B cell (primary cell): ENCODE data around the gene ZBTB33.
A peak's percentile ranks its signal among the peaks of the same experiment; 100 is the strongest.

Source experiments
- EZH2 ChIP-seq: IDR thresholded peaks from 2 replicates; pipeline ENCODE4 v1.6.1; 2012; ENCODE audit warnings: borderline replicate concordance, low read depth, mild to moderate bottlenecking, moderate library complexity, low read length; ENCODE audit not compliant: insufficient read depth, poor library complexity, severe bottlenecking
- TF ChIP-seq, protein P1 (sequence below): fragments of 200-600 bp; IDR thresholded peaks from one replicate; pipeline ENCODE4 v1.8.0; 2022; ENCODE audit warnings: antibody characterized with exemption, mild to moderate bottlenecking

- TF ChIP-seq, protein P1, sequence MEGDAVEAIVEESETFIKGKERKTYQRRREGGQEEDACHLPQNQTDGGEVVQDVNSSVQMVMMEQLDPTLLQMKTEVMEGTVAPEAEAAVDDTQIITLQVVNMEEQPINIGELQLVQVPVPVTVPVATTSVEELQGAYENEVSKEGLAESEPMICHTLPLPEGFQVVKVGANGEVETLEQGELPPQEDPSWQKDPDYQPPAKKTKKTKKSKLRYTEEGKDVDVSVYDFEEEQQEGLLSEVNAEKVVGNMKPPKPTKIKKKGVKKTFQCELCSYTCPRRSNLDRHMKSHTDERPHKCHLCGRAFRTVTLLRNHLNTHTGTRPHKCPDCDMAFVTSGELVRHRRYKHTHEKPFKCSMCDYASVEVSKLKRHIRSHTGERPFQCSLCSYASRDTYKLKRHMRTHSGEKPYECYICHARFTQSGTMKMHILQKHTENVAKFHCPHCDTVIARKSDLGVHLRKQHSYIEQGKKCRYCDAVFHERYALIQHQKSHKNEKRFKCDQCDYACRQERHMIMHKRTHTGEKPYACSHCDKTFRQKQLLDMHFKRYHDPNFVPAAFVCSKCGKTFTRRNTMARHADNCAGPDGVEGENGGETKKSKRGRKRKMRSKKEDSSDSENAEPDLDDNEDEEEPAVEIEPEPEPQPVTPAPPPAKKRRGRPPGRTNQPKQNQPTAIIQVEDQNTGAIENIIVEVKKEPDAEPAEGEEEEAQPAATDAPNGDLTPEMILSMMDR, result peak; percentile 72
- TF ChIP-seq EZH2, result no peak
These were observed 37.0 kb upstream of the ZBTB33 start for GRCh38 chrX:120213438-120214265.
